Fibroblast of mammary gland (primary cell): ENCODE measurements around the gene PPP1R15B.

ENCODE experiments used
- DNase-seq: peaks from one replicate; pipeline ENCODE4 v3.0.0-alpha.2; 2010; ENCODE audit warnings: low read depth
- H3K4me3 ChIP-seq: 2 replicates; pipeline ENCODE4 v1.5.1; 2011; ENCODE audit warnings: low read depth, mild to moderate bottlenecking, low read length, moderate library complexity; ENCODE audit not compliant: control insufficient read depth
- TF ChIP-seq, protein P1 (sequence below): conservative IDR thresholded peaks from 2 replicates; pipeline ENCODE4 v1.5.1; 2011; ENCODE audit warnings: low read depth, low read length, inconsistent platforms; ENCODE audit not compliant: control insufficient read depth, insufficient read depth

Gene PPP1R15B

DNA sequence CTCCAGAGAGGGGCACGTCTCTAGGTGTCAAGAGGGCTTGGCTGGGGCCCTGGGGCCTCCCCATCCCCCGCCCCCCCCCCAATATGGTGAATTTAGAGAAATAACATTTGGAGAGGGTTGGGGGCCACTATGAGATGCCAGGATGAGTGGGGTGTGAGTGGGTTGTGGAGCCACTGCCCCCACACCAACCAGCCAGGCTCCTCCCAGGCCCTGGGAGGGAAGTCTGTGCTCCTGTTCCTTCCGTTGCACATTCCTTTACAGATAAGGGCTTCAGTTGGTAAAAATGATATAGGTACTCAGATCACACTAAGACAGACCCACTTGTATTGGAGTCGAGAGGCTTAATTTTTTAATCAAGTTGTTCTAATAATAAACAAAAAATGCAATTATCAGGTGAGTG, 51.3 kb downstream of the PPP1R15B start:
- no peak overlapping the region for H3K4me3 ChIP-seq
- no peak for DNase-seq
- TF ChIP-seq, protein P1, sequence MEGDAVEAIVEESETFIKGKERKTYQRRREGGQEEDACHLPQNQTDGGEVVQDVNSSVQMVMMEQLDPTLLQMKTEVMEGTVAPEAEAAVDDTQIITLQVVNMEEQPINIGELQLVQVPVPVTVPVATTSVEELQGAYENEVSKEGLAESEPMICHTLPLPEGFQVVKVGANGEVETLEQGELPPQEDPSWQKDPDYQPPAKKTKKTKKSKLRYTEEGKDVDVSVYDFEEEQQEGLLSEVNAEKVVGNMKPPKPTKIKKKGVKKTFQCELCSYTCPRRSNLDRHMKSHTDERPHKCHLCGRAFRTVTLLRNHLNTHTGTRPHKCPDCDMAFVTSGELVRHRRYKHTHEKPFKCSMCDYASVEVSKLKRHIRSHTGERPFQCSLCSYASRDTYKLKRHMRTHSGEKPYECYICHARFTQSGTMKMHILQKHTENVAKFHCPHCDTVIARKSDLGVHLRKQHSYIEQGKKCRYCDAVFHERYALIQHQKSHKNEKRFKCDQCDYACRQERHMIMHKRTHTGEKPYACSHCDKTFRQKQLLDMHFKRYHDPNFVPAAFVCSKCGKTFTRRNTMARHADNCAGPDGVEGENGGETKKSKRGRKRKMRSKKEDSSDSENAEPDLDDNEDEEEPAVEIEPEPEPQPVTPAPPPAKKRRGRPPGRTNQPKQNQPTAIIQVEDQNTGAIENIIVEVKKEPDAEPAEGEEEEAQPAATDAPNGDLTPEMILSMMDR = no peak

DNA sequence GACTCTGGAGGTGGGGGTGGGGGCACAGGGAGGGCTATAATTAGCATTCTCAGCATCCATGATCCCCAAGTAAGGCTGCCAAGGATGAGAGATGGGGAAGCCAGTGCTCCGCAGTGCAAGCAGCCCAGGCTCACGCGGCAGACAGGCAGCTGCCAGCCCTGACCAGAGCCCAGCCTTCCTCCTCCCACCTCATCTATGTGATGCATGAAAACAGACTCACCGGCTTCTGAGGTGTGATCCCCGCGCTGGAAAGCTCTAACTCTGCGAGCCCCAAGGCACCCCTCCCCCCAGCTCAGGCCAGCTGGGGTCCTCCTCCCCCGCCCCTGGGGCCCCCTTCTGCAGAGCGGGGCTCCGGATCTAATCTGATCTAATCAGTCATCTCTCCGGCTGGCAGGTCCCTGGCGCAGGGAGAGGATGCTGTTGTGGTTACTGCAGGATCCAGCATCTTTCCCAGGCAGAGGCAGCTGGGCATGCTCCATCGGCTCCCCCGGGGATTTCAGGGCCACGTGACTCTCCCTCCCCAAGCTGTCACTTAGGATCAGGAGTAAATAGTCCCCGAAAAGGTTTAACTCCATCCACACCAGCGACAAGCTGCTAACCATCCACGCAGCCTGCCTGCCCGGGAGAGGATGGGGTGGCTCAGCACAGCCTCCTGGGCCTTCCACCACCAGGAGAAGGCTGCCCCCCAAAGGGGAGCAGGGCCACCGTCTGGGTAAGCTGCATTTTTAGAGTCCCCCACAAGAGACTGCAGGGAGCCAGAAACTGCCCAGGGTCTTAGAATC, 52.0 kb downstream of the PPP1R15B start, which contains the start of gene PLEKHA6:
Gene PLEKHA6, minus strand, starts transcription at position 456 of the 782 bp plus-strand sequence. CDS start 86,202 bp downstream, outside the sequence.
- H3K4me3 ChIP-seq = no peak within 1 kb of the TSS
- DNase-seq = peak; percentile 40
- TF ChIP-seq, protein P1 = peak; percentile 42

DNA sequence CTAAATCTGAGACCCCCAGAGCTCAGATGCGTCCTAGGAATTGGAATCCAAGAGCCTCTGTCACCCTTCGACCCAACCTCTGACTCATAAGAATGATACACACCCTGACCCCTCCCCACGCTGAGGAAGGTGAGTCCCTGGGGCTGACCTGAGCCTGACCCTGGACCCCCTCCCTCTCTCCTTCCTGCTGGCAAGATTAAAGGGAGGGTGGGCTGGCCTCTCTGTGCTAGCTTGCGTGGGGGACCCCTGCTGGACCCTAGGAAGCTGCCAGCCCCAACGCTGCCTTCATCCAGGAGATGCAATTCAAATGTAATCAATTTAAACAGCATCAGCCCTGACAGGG, 52.5 kb downstream of the PPP1R15B start:
- TF ChIP-seq, protein P1 = no peak
- H3K4me3 ChIP-seq = no peak overlapping the region
- DNase-seq = no peak

DNA sequence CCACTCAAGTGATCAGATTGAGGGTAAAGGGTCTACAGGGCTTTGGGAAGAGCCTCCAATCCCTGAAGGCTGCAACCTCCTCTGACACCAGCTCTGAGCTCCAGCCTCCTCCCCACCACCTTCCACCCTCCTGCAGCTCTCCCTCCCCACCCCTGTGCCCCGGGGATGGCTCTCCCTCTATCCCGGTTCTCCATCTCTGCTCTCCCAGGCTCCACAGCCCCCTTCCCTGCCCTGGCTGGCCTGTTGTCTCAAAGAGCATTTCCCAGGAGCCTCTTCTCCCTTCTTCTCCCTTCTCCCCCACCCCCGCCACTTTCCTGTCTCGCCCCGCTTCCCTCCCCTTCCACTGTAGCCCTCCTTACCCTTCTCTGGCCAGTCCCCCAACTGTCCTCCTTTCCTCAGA, 53.0 kb downstream of the PPP1R15B start:
- TF ChIP-seq, protein P1 = no peak
- no peak for DNase-seq
- H3K4me3 ChIP-seq = no peak overlapping the region

DNA sequence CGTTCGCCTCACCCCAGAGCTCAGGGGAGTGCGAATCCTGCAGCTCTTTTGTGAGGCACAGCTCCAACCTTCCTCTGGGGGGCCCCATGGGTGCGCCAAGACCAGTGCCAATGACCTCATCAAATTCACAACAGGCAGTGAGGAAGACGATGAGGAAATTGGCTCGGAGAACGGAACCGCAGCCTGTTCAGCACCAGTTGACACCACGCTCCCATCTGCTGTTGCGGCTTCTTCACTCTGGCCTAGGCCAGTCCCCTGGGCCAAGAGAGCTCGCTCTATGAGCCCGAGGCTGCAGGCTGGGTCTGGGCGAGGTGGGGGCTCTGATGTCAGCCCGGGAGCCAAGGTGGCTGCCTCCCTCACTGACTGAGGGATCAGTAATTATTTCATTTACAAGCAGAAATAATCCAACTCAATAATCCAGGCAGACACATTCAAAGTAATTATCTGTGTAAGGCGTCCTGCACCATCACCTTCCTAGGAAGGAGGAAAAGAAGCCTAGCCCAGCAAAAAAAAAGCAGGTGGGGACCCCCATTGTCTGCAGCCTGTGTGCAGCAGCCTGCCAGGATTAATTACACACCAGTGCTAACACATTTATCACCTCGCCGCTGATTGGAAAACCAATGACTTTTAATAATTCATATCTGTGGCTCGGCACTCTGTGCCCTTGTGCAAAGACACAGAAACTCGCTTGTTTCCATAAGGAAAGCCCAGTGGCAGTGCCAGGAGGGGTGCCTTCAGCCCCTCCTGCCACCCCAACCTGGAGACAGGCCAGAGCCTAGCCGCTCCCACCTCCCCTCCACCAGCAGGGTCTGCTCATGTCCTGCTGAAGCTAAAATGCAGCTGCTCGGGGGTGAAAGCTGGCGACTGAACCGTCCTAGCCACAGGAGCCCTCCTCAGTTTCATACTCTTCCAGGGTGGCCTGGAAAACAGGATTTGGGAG, 53.8 kb downstream of the PPP1R15B start:
- no peak overlapping the region for H3K4me3 ChIP-seq
- DNase-seq = peak; percentile 63
- TF ChIP-seq, protein P1 = no peak

DNA sequence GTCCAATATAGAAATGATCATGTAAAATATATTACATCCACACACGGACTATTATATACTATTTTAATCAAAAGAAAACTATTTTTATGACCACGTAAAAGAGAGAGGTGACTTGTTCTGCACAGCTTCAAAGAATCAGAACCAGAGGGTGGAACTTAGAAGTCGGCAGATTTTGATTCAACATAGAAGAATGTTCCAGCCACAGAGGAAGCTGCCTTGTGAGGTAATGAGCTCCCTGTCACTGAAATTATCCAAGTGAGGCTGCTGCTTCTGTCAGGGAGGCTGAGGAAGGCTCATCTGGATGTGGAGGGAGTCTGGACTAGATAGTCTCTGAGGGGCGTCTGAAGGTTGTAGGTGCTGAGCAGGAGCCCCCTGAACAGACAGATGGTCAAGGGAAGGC, 54.6 kb downstream of the PPP1R15B start:
- TF ChIP-seq, protein P1 = no peak
- DNase-seq = peak; percentile 39
- no peak overlapping the region for H3K4me3 ChIP-seq
